ENCODE measurements around the gene HOXB3. TPM values are rescaled to one million over a fixed set of nuclear protein-coding genes. Genes with fewer than 3 reads are reported as not detected.

Gene HOXB3
- polyA plus RNA-seq, 1 experiment: 33.0 TPM

- CTCF ChIA-PET: interaction anchor here (0.6 kb wide), 1 partner anchor 88 kb away, joined by 4 read pairs; no protein-coding TSS in a partner anchor
These were observed 46.1 kb downstream of the HOXB3 start for GRCh38 chr17:48543854-48544348.

GRCh38 chr17:48543107-48543853, 46.8 kb downstream of the HOXB3 start:
- POLR2A ChIA-PET: interaction anchor here (1.2 to 1.3 kb wide), 2 partner anchors 18 to 40 kb away, joined by 6 to 9 read pairs; no protein-coding TSS in a partner anchor
- Histone ChIP-seq H3K9me3 (ENCODE audit: control insufficient read depth, insufficient read depth, low read length) (no peaks in the 10 kb centered on the region; the same call in 1 of the 2 replicates), H3K27ac (ENCODE audit: low read depth, low read length) (peak overlapping the region; percentile 97), H3K4me3 (ENCODE audit: low read depth, low read length) (peak overlapping the region; percentile 87), H3K27me3 (ENCODE audit: control insufficient read depth, insufficient read depth, low read length) (no peaks in the 10 kb centered on the region)
- no peak for TF ChIP-seq CTCF (IDR thresholded peaks at IDR 0.05; ENCODE audit: low read depth, low read length)
- CTCF ChIA-PET: interaction anchor here (0.6 kb wide), 1 partner anchor 87 kb away, joined by 4 read pairs; no protein-coding TSS in a partner anchor
- no peak for DNase-seq (ENCODE audit: low read depth, low spot score)

More at GRCh38 chr17:48543854-48544348, 46.1 kb downstream of the HOXB3 start:
- DNase-seq (ENCODE audit: low read depth, low spot score): no peak
- TF ChIP-seq CTCF (IDR thresholded peaks at IDR 0.05; ENCODE audit: low read depth, low read length): no peak
- POLR2A ChIA-PET: interaction anchor here (0.7 to 1.3 kb wide), 4 partner anchors 17 to 51 kb away, joined by 3 to 9 read pairs (median 5); no protein-coding TSS in a partner anchor
- no peaks in the 10 kb centered on the region for H3K27me3 ChIP-seq (ENCODE audit: control insufficient read depth, insufficient read depth, low read length)
- H3K4me3 ChIP-seq (ENCODE audit: low read depth, low read length): peak overlapping the region; percentile 87
- H3K9me3 ChIP-seq (ENCODE audit: control insufficient read depth, insufficient read depth, low read length): no peaks in the 10 kb centered on the region; the same call in 1 of the 2 replicates
- peak overlapping the region; percentile 97 for H3K27ac ChIP-seq (ENCODE audit: low read depth, low read length)

GRCh38 chr17:48542698-48543106, 47.3 kb downstream of the HOXB3 start:
- no peak for DNase-seq (ENCODE audit: low read depth, low spot score)
- peak overlapping the region; percentile 97 for H3K27ac ChIP-seq (ENCODE audit: low read depth, low read length)

GRCh38 chr17:48542114-48542656, 47.9 kb downstream of the HOXB3 start:
- ChIA-PET CTCF (interaction anchor here (1.2 to 2.3 kb wide), 2 partner anchors 20 to 49 kb away, joined by 8 to 12 read pairs; no protein-coding TSS in a partner anchor), POLR2A (interaction anchor here (0.7 to 1.9 kb wide), 11 partner anchors 35 to 190 kb away, joined by 3 to 14 read pairs (median 5); partner anchors contain the start of gene HOXB5)
- peak overlapping the region; percentile 96 for H3K27ac ChIP-seq (ENCODE audit: low read depth, low read length)
- no peaks in the 10 kb centered on the region; the same call in 1 of the 2 replicates for H3K9me3 ChIP-seq (ENCODE audit: control insufficient read depth, insufficient read depth, low read length)
- H3K4me3 ChIP-seq (ENCODE audit: low read depth, low read length): peak overlapping the region; percentile 87
- no peak for DNase-seq (ENCODE audit: low read depth, low spot score)
- TF ChIP-seq CTCF (IDR thresholded peaks at IDR 0.05; ENCODE audit: low read depth, low read length): no peak
- no peaks in the 10 kb centered on the region for H3K27me3 ChIP-seq (ENCODE audit: control insufficient read depth, insufficient read depth, low read length)

More at GRCh38 chr17:48542698-48543106, 47.3 kb downstream of the HOXB3 start:
- H3K4me3 ChIP-seq (ENCODE audit: low read depth, low read length): peak overlapping the region; percentile 87
- POLR2A ChIA-PET: interaction anchor here (1.6 kb wide), 1 partner anchor 50 kb away, joined by 5 read pairs; no protein-coding TSS in a partner anchor
- CTCF ChIA-PET: no interaction called here
- H3K9me3 ChIP-seq (ENCODE audit: control insufficient read depth, insufficient read depth, low read length): no peaks in the 10 kb centered on the region; the same call in 1 of the 2 replicates
- TF ChIP-seq CTCF (IDR thresholded peaks at IDR 0.05; ENCODE audit: low read depth, low read length): no peak
- H3K27me3 ChIP-seq (ENCODE audit: control insufficient read depth, insufficient read depth, low read length): no peaks in the 10 kb centered on the region

Data from AG04450 (cell line).